ENCODE data around the gene GLIS1. TPM values are rescaled to one million over a fixed set of nuclear protein-coding genes. Genes with fewer than 3 reads are reported as not detected.

The GLIS1 gene
- total and polyA plus RNA-seq, 10 of the 15 experiments (the other 5 are each of a cell fraction or from before 2014, with no cell fraction given) = not detected

GRCh38 chr1:53696990-53697389 is 42.0 kb downstream of the GLIS1 start:
- BruUV-seq (replicated peaks) = no TSS peak
- ATAC-seq (no peak), DNase-seq (ENCODE audit: low read depth, low spot score) (no peak), FAIRE-seq (no peak)
- ChIA-PET CTCF (no interaction called here), SMC1A (ENCODE audit: uncharacterized antibody, unreplicated experiment) (no interaction called here), POLR2A (interaction anchor here (0.6 kb wide), 1 partner anchor 1355 kb away, joined by 6 read pairs; no protein-coding TSS in a partner anchor), RAD21 (ENCODE audit: unreplicated experiment) (no interaction called here)
- Histone ChIP-seq H3K36me3 (ENCODE audit: control insufficient read depth in 2 of 2, insufficient read depth in 2 of 2, low read length in 1 of 2) (no peaks in the 10 kb centered on the region), H2AFZ (ENCODE audit: control insufficient read depth, low read depth, low read length) (no peak overlapping the region), H3K9ac (ENCODE audit: control insufficient read depth, insufficient read depth, low read length) (no peak overlapping the region), H3K4me1 (ENCODE audit: control insufficient read depth, insufficient read depth, low read length) (no peaks in the 10 kb centered on the region), H4K20me1 (ENCODE audit: control insufficient read depth, insufficient read depth) (no peaks in the 10 kb centered on the region), H3K27ac (ENCODE audit: control insufficient read depth, insufficient read depth) (no peak overlapping the region), H3K9me3 (replicated peaks; ENCODE audit: control insufficient read depth, insufficient read depth, low read length) (no peaks in the 10 kb centered on the region), H3K4me2 (ENCODE audit: control insufficient read depth, insufficient read depth) (no peak overlapping the region), H3K27me3 (replicated peaks in 1 of 2; ENCODE audit: control insufficient read depth in 2 of 2, insufficient read depth in 2 of 2, low read length in 1 of 2) (no peaks in the 10 kb centered on the region; a peak in 3 of 4 replicates), H3K79me2 (ENCODE audit: control insufficient read depth, insufficient read depth, low read length) (no peaks in the 10 kb centered on the region), H3K4me3 (no peak overlapping the region)
- in situ Hi-C loops (cut with MboI) (no loop called here), intact Hi-C loops (cut with micrococcal nuclease; ENCODE audit: unreplicated experiment) (no loop called here)
- 2% methylated on average over 2 of the region's 2 CpGs for WGBS (ENCODE audit: insufficient coverage, insufficient replicate concordance, low lambda C conversion rate, missing lambda C conversion rate)
- TF ChIP-seq CEBPB (IDR thresholded peaks at IDR 0.05; ENCODE audit: borderline replicate concordance in 1 of 2, low read depth in 2 of 2, low read length in 2 of 2) (no peak), CEBPZ (IDR thresholded peaks at IDR 0.05; ENCODE audit: low read depth, low read length) (no peak), TBL1XR1 (IDR thresholded peaks at IDR 0.05; ENCODE audit: low read depth, low read length) (no peak), ELK1 (IDR thresholded peaks at IDR 0.05; ENCODE audit: low read depth, low read length) (no peak), ATF3 (IDR thresholded peaks at IDR 0.05; ENCODE audit: borderline replicate concordance, extremely low read depth, low read depth, low read length) (no peak), USF1 (IDR thresholded peaks at IDR 0.05; ENCODE audit: borderline replicate concordance, extremely low read length, insufficient read depth, low read depth, low read length) (no peak), MAX (IDR thresholded peaks at IDR 0.05; ENCODE audit: low read depth, low read length) (no peak), CREM (IDR thresholded peaks at IDR 0.05; ENCODE audit: low read depth) (no peak), MEF2A (IDR thresholded peaks at IDR 0.05; ENCODE audit: insufficient read depth, low read depth, low read length) (no peak), NRF1 (conservative IDR thresholded peaks at IDR 0.05; ENCODE audit: low read depth, low read length) (no peak), TCF7 (IDR thresholded peaks at IDR 0.05; ENCODE audit: borderline replicate concordance) (no peak), SP1 (IDR thresholded peaks at IDR 0.05; ENCODE audit: low read depth, low read length) (no peak)

Measured in GM12878 (cell line).